Endothelial cell of umbilical vein (primary cell): ENCODE measurements around the gene HERPUD1. TPM values are rescaled to one million over a fixed set of nuclear protein-coding genes. Genes with fewer than 3 reads are reported as not detected.

Source experiments
- BruUV-seq: library from RNA; stranded (reverse); fragments of 400-500 nt; replicated peaks from 2 replicates; lab custom pipeline; 2021; lab: Mats Ljungman, UMichigan
- CTCF ChIA-PET: fragments of 300-600, 350-600 bp; sonication (Branson Sonifier 250); formaldehyde crosslinking; loops from one replicate; lab custom pipeline; 2021; ENCODE audit warnings: antibody characterized with exemption, inconsistent platforms; lab: Charles Lee
- POLR2A ChIA-PET: fragments of 300-600, 350-600 bp; sonication (Branson Sonifier 250); formaldehyde crosslinking; loops from one replicate; lab custom pipeline; 2021; ENCODE audit warnings: antibody characterized with exemption, inconsistent platforms; lab: Charles Lee
- DNase-seq: peaks from one replicate; pipeline ENCODE4 v3.0.0-alpha.2; 2011; ENCODE audit warnings: low read depth, low spot score
- FAIRE-seq: peaks from 2 replicates; lab custom pipeline; 2011; peaks lifted over from hg19 to GRCh38; lab: Jason Lieb, UNC
- H2AFZ ChIP-seq: 2 replicates; pipeline ENCODE4 v1.6.0; 2012; ENCODE audit warnings: low read depth, low read length, control low read depth, inconsistent platforms
- H3K27ac ChIP-seq: 2 replicates; pipeline ENCODE4 v1.5.1; 2011; ENCODE audit warnings: low read depth, mild to moderate bottlenecking, control low read depth, low read length, moderate library complexity; ENCODE audit not compliant: insufficient read depth
- H3K27me3 ChIP-seq, 2 experiments: 2 replicates each; pipeline versions ENCODE4 v1.6.0 to v1.6.1; 2011; ENCODE audit warnings: low read length in 2 of 2, mixed read lengths in 1 of 2; ENCODE audit not compliant: control insufficient read depth in 2 of 2, insufficient read depth in 2 of 2
- H3K36me3 ChIP-seq, 2 experiments: 2 replicates in 1 of 2; 3 replicates in 1 of 2; pipeline ENCODE4 v1.5.1; 2011; ENCODE audit warnings: low read length in 2 of 2, mild to moderate bottlenecking in 1 of 2, moderate library complexity in 1 of 2; ENCODE audit not compliant: control insufficient read depth in 2 of 2, insufficient read depth in 2 of 2; ENCODE audit errors: extremely low read depth in 1 of 2
- H3K4me1 ChIP-seq: 3 replicates; pipeline ENCODE4 v1.5.1; 2011; ENCODE audit warnings: mild to moderate bottlenecking, low read length; ENCODE audit not compliant: control insufficient read depth, insufficient read depth; ENCODE audit errors: extremely low read depth
- H3K4me2 ChIP-seq: 2 replicates; pipeline ENCODE4 v1.6.1; 2011; ENCODE audit warnings: low read length, control low read depth, mixed read lengths; ENCODE audit not compliant: insufficient read depth
- H3K4me3 ChIP-seq, 3 experiments: fragments of 200-600 bp in 1 of 3; sonication (generic), shearing (Covaris generic) in 1 of 3; replicated peaks in 1 of 3; 2 replicates each; pipeline ENCODE4 v1.5.1; 2011 to 2016; ENCODE audit warnings: control low read depth in 3 of 3, low read length in 3 of 3, mild to moderate bottlenecking in 2 of 3, inconsistent platforms in 1 of 3, low read depth in 1 of 3, moderate library complexity in 1 of 3; ENCODE audit not compliant: insufficient read depth in 1 of 3
- H3K79me2 ChIP-seq: 2 replicates; pipeline ENCODE4 v1.6.0; 2012; ENCODE audit warnings: low read length, inconsistent platforms; ENCODE audit not compliant: control insufficient read depth, insufficient read depth
- H3K9ac ChIP-seq: replicated peaks from 2 replicates; pipeline ENCODE3; 2011; ENCODE audit warnings: low read length, control low read depth; ENCODE audit not compliant: insufficient read depth; ENCODE audit errors: extremely low read depth
- H3K9me1 ChIP-seq: replicated peaks from 3 replicates; pipeline ENCODE4 v1.6.0; 2011; ENCODE audit warnings: mild to moderate bottlenecking, low read length; ENCODE audit not compliant: control insufficient read depth, insufficient read depth; ENCODE audit errors: extremely low read depth
- H3K9me3 ChIP-seq: replicated peaks from 2 replicates; pipeline ENCODE4 v1.5.1; 2012; ENCODE audit warnings: low read length, inconsistent platforms; ENCODE audit not compliant: control insufficient read depth, insufficient read depth
- H4K20me1 ChIP-seq: replicated peaks from 2 replicates; pipeline ENCODE3; 2011; ENCODE audit warnings: mild to moderate bottlenecking, low read length; ENCODE audit not compliant: control insufficient read depth, insufficient read depth; ENCODE audit errors: extremely low read depth
- EZH2 ChIP-seq: IDR thresholded peaks from 2 replicates; pipeline ENCODE4 v1.6.1; 2012; ENCODE audit warnings: borderline replicate concordance, low read depth, mild to moderate bottlenecking, moderate library complexity, low read length, inconsistent platforms; ENCODE audit not compliant: severe bottlenecking
- FOS ChIP-seq: IDR thresholded peaks from 2 replicates; pipeline ENCODE4 v1.6.1; 2011; ENCODE audit warnings: mild to moderate bottlenecking, low read length, moderate library complexity, borderline replicate concordance; ENCODE audit not compliant: insufficient read depth
- GATA2 ChIP-seq: IDR thresholded peaks from 2 replicates; pipeline ENCODE4 v1.7.0; 2011; ENCODE audit warnings: low read depth, mild to moderate bottlenecking, moderate library complexity, mixed read lengths, low read length; ENCODE audit not compliant: insufficient read length, insufficient read depth
- JUN ChIP-seq: IDR thresholded peaks from 2 replicates; pipeline ENCODE4 v1.6.1; 2011; ENCODE audit warnings: borderline replicate concordance, low read depth; ENCODE audit not compliant: insufficient read length, insufficient read depth
- MYC ChIP-seq: IDR thresholded peaks from one replicate; pipeline ENCODE4 v1.6.1; 2011; ENCODE audit warnings: mild to moderate bottlenecking, low read depth, low read length
- POLR2A ChIP-seq: IDR thresholded peaks from 2 replicates; pipeline ENCODE4 v1.6.1; 2012; ENCODE audit warnings: low read depth, mild to moderate bottlenecking, control low read depth, low read length
- POLR2AphosphoS5 ChIP-seq: IDR thresholded peaks from 2 replicates; pipeline ENCODE4 v1.6.1; 2012; ENCODE audit warnings: low read depth, mild to moderate bottlenecking, control low read depth, low read length, moderate library complexity; ENCODE audit not compliant: insufficient read depth
- dilution Hi-C: fragments of 300-500 bp; cut with MboI; formaldehyde crosslinking; loops from one replicate; pipeline ENCODE4 v1.15.0; 2019; ENCODE audit warnings: low sequenced_read_pairs; ENCODE audit not compliant: extremely low pct_ligation_motif_present
- intact Hi-C: fragments of 100-400 bp; cut with micrococcal nuclease; formaldehyde crosslinking; loops from one replicate; pipeline ENCODE4 v1.10.0; 2022
- polyA plus RNA-seq, 4 experiments: library from polyadenylated mRNA; depleted of rRNA in 3 of 4; stranded (reverse) in 3 of 4; unstranded in 1 of 4; fragments of >200 nt; gene quantifications; 2 replicates each; pipeline versions ENCODE4 v1.2.1 to v1.2.3, GENCODE V29; 2011 to 2012; ENCODE audit warnings: missing spikeins in 1 of 4
- total RNA-seq: library from RNA; stranded (reverse); gene quantifications from 2 replicates; pipeline ENCODE4 v1.2.3, GENCODE V29; 2021
- TF ChIP-seq, protein P1 (sequence below), 2 donors: IDR thresholded peaks; 1 replicate in 1 of 2; 2 replicates in 1 of 2; pipeline ENCODE4 v1.5.1; 2011; ENCODE audit warnings: low read length in 2 of 2, mild to moderate bottlenecking in 2 of 2, moderate library complexity in 2 of 2, control low read depth in 1 of 2, inconsistent platforms in 1 of 2, low read depth in 1 of 2; ENCODE audit not compliant: insufficient read depth in 1 of 2; ENCODE audit errors: extremely low read depth in 1 of 2
- TF ChIP-seq, protein P2 (sequence below): IDR thresholded peaks from 2 replicates; pipeline ENCODE4 v1.6.1; 2011; ENCODE audit not compliant: insufficient read depth, insufficient read length

Gene HERPUD1
- total and polyA plus RNA-seq, 2 donors (not counting 3 experiments of a cell fraction or from before 2014, with no cell fraction given): 107 to 109 TPM

DNA sequence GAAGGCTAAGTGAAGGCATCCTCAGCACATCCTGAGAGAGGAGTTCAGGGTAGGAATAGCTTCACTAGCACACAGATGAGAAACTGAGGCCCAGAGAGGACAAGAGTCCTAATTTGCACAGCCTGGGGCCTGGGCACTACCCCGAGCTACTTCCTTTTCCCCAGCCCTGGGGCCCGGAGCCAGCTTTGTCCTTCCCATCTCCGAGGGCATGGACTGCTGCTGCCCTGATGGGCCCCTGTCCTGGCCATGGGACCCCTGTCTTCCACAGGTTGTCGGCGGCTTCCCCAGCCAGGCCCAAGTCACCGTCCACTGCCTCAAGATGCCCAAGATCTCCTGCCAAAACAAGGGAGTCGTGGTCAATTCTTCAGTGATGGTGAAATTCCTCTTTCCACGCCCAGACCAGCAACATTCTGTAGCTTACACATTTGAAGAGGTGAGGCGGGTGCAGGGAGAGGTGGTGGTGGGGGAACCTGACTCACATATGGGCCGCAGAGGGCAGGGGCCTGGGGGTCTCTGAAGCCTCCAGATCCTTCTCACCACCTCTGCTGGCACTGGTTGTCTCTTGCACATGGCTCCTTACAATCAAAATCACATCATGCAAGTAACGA is 46.0 kb downstream of the HERPUD1 start:
- no peaks in the 10 kb centered on the region for H4K20me1 ChIP-seq
- no peaks in the 10 kb centered on the region for H3K9me1 ChIP-seq
- no peak overlapping the region for H3K27ac ChIP-seq
- H3K9ac ChIP-seq: no peak overlapping the region
- no peaks in the 10 kb centered on the region for H3K36me3 ChIP-seq
- CTCF ChIA-PET: interaction anchor here (0.6 to 1.7 kb wide), 4 partner anchors 8 to 115 kb away, joined by 3 to 5 read pairs (median 3); no protein-coding TSS in a partner anchor
- FAIRE-seq (no peak), DNase-seq (no peak)
- no peaks in the 10 kb centered on the region for H3K79me2 ChIP-seq
- H3K4me3 ChIP-seq: no peak overlapping the region
- dilution Hi-C loops: no loop called here
- POLR2A ChIA-PET: no interaction called here
- H3K4me1 ChIP-seq: no peaks in the 10 kb centered on the region
- intact Hi-C loops: no loop called here
- BruUV-seq: no TSS peak
- H3K27me3 ChIP-seq: no peaks in the 10 kb centered on the region
- H3K9me3 ChIP-seq: no peaks in the 10 kb centered on the region
- no peak overlapping the region for H3K4me2 ChIP-seq
- TF ChIP-seq MYC (no peak), POLR2A (no peak), EZH2 (no peak), FOS (no peak), GATA2 (no peak), POLR2AphosphoS5 (no peak), JUN (no peak)
- TF ChIP-seq, protein P1, sequence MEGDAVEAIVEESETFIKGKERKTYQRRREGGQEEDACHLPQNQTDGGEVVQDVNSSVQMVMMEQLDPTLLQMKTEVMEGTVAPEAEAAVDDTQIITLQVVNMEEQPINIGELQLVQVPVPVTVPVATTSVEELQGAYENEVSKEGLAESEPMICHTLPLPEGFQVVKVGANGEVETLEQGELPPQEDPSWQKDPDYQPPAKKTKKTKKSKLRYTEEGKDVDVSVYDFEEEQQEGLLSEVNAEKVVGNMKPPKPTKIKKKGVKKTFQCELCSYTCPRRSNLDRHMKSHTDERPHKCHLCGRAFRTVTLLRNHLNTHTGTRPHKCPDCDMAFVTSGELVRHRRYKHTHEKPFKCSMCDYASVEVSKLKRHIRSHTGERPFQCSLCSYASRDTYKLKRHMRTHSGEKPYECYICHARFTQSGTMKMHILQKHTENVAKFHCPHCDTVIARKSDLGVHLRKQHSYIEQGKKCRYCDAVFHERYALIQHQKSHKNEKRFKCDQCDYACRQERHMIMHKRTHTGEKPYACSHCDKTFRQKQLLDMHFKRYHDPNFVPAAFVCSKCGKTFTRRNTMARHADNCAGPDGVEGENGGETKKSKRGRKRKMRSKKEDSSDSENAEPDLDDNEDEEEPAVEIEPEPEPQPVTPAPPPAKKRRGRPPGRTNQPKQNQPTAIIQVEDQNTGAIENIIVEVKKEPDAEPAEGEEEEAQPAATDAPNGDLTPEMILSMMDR (IDR thresholded peaks at IDR 0.05; ENCODE audit: extremely low read depth in 1 of 2, insufficient read depth in 1 of 2, low read depth in 1 of 2, low read length in 2 of 2): no peak
- TF ChIP-seq, protein P2, sequence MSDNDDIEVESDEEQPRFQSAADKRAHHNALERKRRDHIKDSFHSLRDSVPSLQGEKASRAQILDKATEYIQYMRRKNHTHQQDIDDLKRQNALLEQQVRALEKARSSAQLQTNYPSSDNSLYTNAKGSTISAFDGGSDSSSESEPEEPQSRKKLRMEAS: no peak
- H2AFZ ChIP-seq: no peak overlapping the region
